CD4-positive, alpha-beta T cell treated with Interleukin-17A for 4 hours (primary cell): ENCODE results near the gene SUDS3.
"Not testable (repeated sequence)": the region's sequence is repeated elsewhere in the genome, so short reads cannot be mapped to it uniquely, and the experiment has no call there.

Experiments used
- DNase-seq: peaks from one replicate; pipeline ENCODE4 v3.0.0-alpha.2; 2020; ENCODE audit warnings: mixed read lengths

The SUDS3 gene

GRCh38 chr12:118376089-118377020 lies at the start of gene SUDS3:
TSS of gene SUDS3 (plus strand) at chr12:118376555. CDS start at chr12:118376692, 137 bp downstream.
- DNase-seq = peak; percentile 96

- no peak for DNase-seq
Measured at GRCh38 chr12:118326991-118327390, 49.4 kb upstream of the SUDS3 start.

- DNase-seq = no peak
Measured at GRCh38 chr12:118327391-118327790, 49.0 kb upstream of the SUDS3 start.

GRCh38 chr12:118328486-118329330 lies 47.6 kb upstream of the SUDS3 start:
- no peak for DNase-seq

GRCh38 chr12:118330421-118331018 lies 45.8 kb upstream of the SUDS3 start:
- DNase-seq = no peak

GRCh38 chr12:118332511-118332910 lies 43.8 kb upstream of the SUDS3 start:
- no peak for DNase-seq

- DNase-seq = no peak
Measured at GRCh38 chr12:118334241-118334640, 42.1 kb upstream of the SUDS3 start.

GRCh38 chr12:118334939-118335567 lies 41.3 kb upstream of the SUDS3 start:
- DNase-seq = no peak

- no peak for DNase-seq
Measured at GRCh38 chr12:118336123-118336522, 40.2 kb upstream of the SUDS3 start.

- DNase-seq = no peak
Measured at GRCh38 chr12:118337194-118337838, 39.0 kb upstream of the SUDS3 start.

GRCh38 chr12:118342090-118342489 lies 34.3 kb upstream of the SUDS3 start:
- DNase-seq = no peak

- DNase-seq = no peak
Measured at GRCh38 chr12:118344829-118345228, 31.5 kb upstream of the SUDS3 start.

GRCh38 chr12:118345355-118345754 lies 31.0 kb upstream of the SUDS3 start:
- DNase-seq = no peak

- DNase-seq = no peak
Measured at GRCh38 chr12:118346895-118347294, 29.5 kb upstream of the SUDS3 start.

GRCh38 chr12:118347916-118348315 lies 28.4 kb upstream of the SUDS3 start:
- DNase-seq = no peak

GRCh38 chr12:118350908-118351559 lies 25.3 kb upstream of the SUDS3 start:
- DNase-seq = no peak

- no peak for DNase-seq
Measured at GRCh38 chr12:118353721-118354120, 22.6 kb upstream of the SUDS3 start.

- DNase-seq = not testable (repeated sequence)
Measured at GRCh38 chr12:118354503-118354902, 21.9 kb upstream of the SUDS3 start.

- no peak for DNase-seq
Measured at GRCh38 chr12:118354903-118355302, 21.5 kb upstream of the SUDS3 start.

GRCh38 chr12:118355843-118356242 lies 20.5 kb upstream of the SUDS3 start:
- DNase-seq = no peak

GRCh38 chr12:118356809-118357256 lies 19.5 kb upstream of the SUDS3 start:
- no peak for DNase-seq
